CD14-positive monocyte (primary cell): ENCODE measurements around the gene ZNF557. TPM values are rescaled to one million over a fixed set of nuclear protein-coding genes. Genes with fewer than 3 reads are reported as not detected.
A peak's percentile ranks its signal among the peaks of the same experiment; 100 is the strongest.

Experiments used
- DNase-seq, 3 donors: peaks; one replicate each; pipeline ENCODE4 v3.0.0-alpha.2; 2011 to 2022
- H2AFZ ChIP-seq: 2 replicates; pipeline ENCODE4 v1.6.0; 2012; ENCODE audit warnings: mild to moderate bottlenecking, low read depth, low read length, inconsistent platforms; ENCODE audit not compliant: insufficient read depth, poor library complexity, severe bottlenecking
- H3K27ac ChIP-seq, 2 donors: 1 replicate in 1 of 2; 2 replicates in 1 of 2; pipeline ENCODE4 v1.5.1; 2012 to 2013; ENCODE audit warnings: low read length in 2 of 2, control low read depth in 1 of 2, inconsistent platforms in 1 of 2, low read depth in 1 of 2, mild to moderate bottlenecking in 1 of 2
- H3K27me3 ChIP-seq, 2 donors: one replicate each; pipeline versions ENCODE4 v1.6.0 to v1.6.1; 2011 to 2013; ENCODE audit warnings: low read length in 2 of 2; ENCODE audit not compliant: control insufficient read depth in 2 of 2, insufficient read depth in 2 of 2
- H3K36me3 ChIP-seq, 2 donors: replicated peaks in 1 of 2; 1 replicate in 1 of 2; 2 replicates in 1 of 2; pipeline versions ENCODE4 v1.5.1 to v1.6.1; 2012 to 2013; ENCODE audit warnings: low read length in 2 of 2, control low read depth in 1 of 2, inconsistent platforms in 1 of 2, mild to moderate bottlenecking in 1 of 2; ENCODE audit not compliant: insufficient read depth in 2 of 2, control insufficient read depth in 1 of 2
- H3K4me1 ChIP-seq, 2 donors: 1 replicate in 1 of 2; 2 replicates in 1 of 2; pipeline versions ENCODE4 v1.5.1 to v1.6.1; 2012 to 2013; ENCODE audit warnings: low read length in 2 of 2, control low read depth in 1 of 2, inconsistent platforms in 1 of 2, mild to moderate bottlenecking in 1 of 2, moderate library complexity in 1 of 2; ENCODE audit not compliant: insufficient read depth in 2 of 2, control insufficient read depth in 1 of 2
- H3K4me2 ChIP-seq: replicated peaks from 2 replicates; pipeline ENCODE3; 2012; ENCODE audit warnings: low read length, moderate library complexity, mild to moderate bottlenecking; ENCODE audit not compliant: poor library complexity, severe bottlenecking; ENCODE audit errors: extremely low read depth
- H3K4me3 ChIP-seq, 3 experiments: fragments of 200-600 bp in 1 of 3; sonication (generic) in 1 of 3; replicated peaks in 1 of 3; 1 replicate in 2 of 3; 2 replicates in 1 of 3; pipeline ENCODE4 v1.5.1; 2011 to 2013; ENCODE audit warnings: low read length in 3 of 3, mild to moderate bottlenecking in 3 of 3, control low read depth in 2 of 3, low read depth in 2 of 3, inconsistent platforms in 1 of 3, moderate library complexity in 1 of 3
- H3K79me2 ChIP-seq: 2 replicates; pipeline ENCODE4 v1.6.0; 2012; ENCODE audit warnings: mild to moderate bottlenecking, control low read depth, inconsistent platforms, low read length, moderate library complexity; ENCODE audit not compliant: insufficient read depth
- H3K9ac ChIP-seq: 2 replicates; pipeline ENCODE4 v1.6.0; 2017; ENCODE audit warnings: low read length, mild to moderate bottlenecking; ENCODE audit not compliant: insufficient read depth, poor library complexity, severe bottlenecking
- H3K9me3 ChIP-seq, 2 donors: replicated peaks in 1 of 2; 1 replicate in 1 of 2; 2 replicates in 1 of 2; pipeline versions ENCODE4 v1.5.1 to v1.6.1; 2012 to 2013; ENCODE audit warnings: low read length in 2 of 2, control low read depth in 1 of 2; ENCODE audit not compliant: control insufficient read depth in 1 of 2, insufficient read depth in 1 of 2
- H4K20me1 ChIP-seq: 2 replicates; pipeline ENCODE4 v1.6.0; 2012; ENCODE audit warnings: mild to moderate bottlenecking, low read length, control low read depth, moderate library complexity; ENCODE audit not compliant: insufficient read depth
- H3K27ac Mint-ChIP-seq, 7 donors: one replicate each; pipeline ENCODE4 v1.8.0; 2020; ENCODE audit warnings: mild to moderate bottlenecking in 7 of 7, mixed read lengths in 7 of 7, moderate library complexity in 6 of 7, inconsistent platforms in 2 of 7
- H3K27me3 Mint-ChIP-seq, 3 donors: one replicate each; pipeline ENCODE4 v1.8.0; 2021 to 2022; ENCODE audit warnings: low read depth in 3 of 3, mild to moderate bottlenecking in 3 of 3, mixed read lengths in 3 of 3, moderate library complexity in 3 of 3, inconsistent platforms in 1 of 3
- H3K36me3 Mint-ChIP-seq, 2 donors: one replicate each; pipeline ENCODE4 v1.8.0; 2020; ENCODE audit warnings: mixed read lengths in 2 of 2, inconsistent platforms in 1 of 2, mild to moderate bottlenecking in 1 of 2
- H3K4me1 Mint-ChIP-seq: one replicate; pipeline ENCODE4 v1.8.0; 2020; ENCODE audit warnings: mild to moderate bottlenecking, mixed read lengths
- H3K4me3 Mint-ChIP-seq, 2 donors: one replicate each; pipeline ENCODE4 v1.8.0; 2020; ENCODE audit warnings: mild to moderate bottlenecking in 2 of 2, mixed read lengths in 2 of 2, moderate library complexity in 1 of 2
- H3K9me3 Mint-ChIP-seq, 7 donors: one replicate each; pipeline ENCODE4 v1.8.0; 2020 to 2022; ENCODE audit warnings: mixed read lengths in 7 of 7, mild to moderate bottlenecking in 6 of 7, moderate library complexity in 6 of 7, inconsistent platforms in 2 of 7
- WGBS: methylation state at CpG from one replicate; pipeline ENCODE4 v1.1.5; 2013; ENCODE audit warnings: missing lambda C conversion rate; ENCODE audit not compliant: insufficient coverage; 5-methylcytosine and 5-hydroxymethylcytosine counted together
- intact Hi-C, 2 donors: fragments of 100-400 bp; cut with micrococcal nuclease; formaldehyde crosslinking; loops; one replicate each; pipeline versions ENCODE4 v1.15.0 to v1.15.1; 2023
- polyA plus RNA-seq, 3 donors: library from polyadenylated mRNA; depleted of rRNA in 1 of 3; unstranded in 2 of 3; stranded (reverse) in 1 of 3; fragments of 300-500 nt in 2 of 3; fragments of >200 nt in 1 of 3; fragmentation: Illumina TruSeq in 2 of 3; gene quantifications; 1 replicate in 2 of 3; 2 replicates in 1 of 3; pipeline ENCODE4 v1.2.3, GENCODE V29; 2012 to 2021
- TF ChIP-seq, protein P1 (sequence below): fragments of 200-600 bp; IDR thresholded peaks from one replicate; pipeline ENCODE4 v1.8.0; 2022; ENCODE audit warnings: antibody characterized with exemption, mild to moderate bottlenecking

The ZNF557 gene
- polyA plus RNA-seq, 3 donors, result 0.87 to 3.4 (median 1.7) TPM

DNA sequence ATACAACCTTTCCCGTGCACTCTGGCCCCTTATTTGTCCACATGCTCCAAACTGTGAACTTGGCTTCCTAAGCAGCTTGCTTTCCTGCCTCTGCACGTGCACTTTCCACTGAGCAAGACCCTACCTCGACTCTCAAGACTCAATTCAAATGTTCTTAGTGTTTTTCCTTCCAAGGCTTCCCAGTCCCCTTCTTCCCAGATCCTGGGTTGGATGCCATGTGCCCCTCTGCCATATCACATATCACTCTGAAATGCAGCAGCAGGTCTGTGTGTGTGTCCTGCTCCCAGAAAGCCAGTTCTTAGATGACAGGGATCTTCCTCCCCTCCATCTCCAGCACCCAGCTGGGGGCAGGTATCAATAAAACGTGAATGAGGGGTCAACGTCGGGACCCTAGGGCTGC lies 3.0 kb downstream of the ZNF557 start:
- Mint-ChIP-seq H3K4me1 (peaks cover 9% of the 10 kb centered on the region), H3K36me3 (peaks cover 53 to 71% of the 10 kb centered on the region in 2 donors), H3K27ac (peak overlapping the region in 1 of 7 donors; percentile 46), H3K9me3 (peaks cover 27 to 45% (median 39%) of the 10 kb centered on the region in 7 donors), H3K27me3 (no peaks in the 10 kb centered on the region), H3K4me3 (peak overlapping the region in 1 of 2 donors; percentile 9)
- Histone ChIP-seq H3K79me2 (peaks cover 27% of the 10 kb centered on the region), H3K27ac (no peak overlapping the region), H3K9ac (no peak overlapping the region), H3K36me3 (peaks cover 58 to 69% of the 10 kb centered on the region in 2 donors), H3K4me2 (no peak overlapping the region), H3K27me3 (no peaks in the 10 kb centered on the region), H3K9me3 (peaks cover 37 to 38% of the 10 kb centered on the region in 2 donors), H3K4me1 (peaks cover 7 to 16% of the 10 kb centered on the region in 2 donors), H3K4me3 (no peak overlapping the region), H2AFZ (no peak overlapping the region), H4K20me1 (no peaks in the 10 kb centered on the region)
- WGBS, result 97% methylated on average over 3 of the region's 6 CpGs
- intact Hi-C loops, result no loop called here
- no peak for DNase-seq
- TF ChIP-seq, protein P1, sequence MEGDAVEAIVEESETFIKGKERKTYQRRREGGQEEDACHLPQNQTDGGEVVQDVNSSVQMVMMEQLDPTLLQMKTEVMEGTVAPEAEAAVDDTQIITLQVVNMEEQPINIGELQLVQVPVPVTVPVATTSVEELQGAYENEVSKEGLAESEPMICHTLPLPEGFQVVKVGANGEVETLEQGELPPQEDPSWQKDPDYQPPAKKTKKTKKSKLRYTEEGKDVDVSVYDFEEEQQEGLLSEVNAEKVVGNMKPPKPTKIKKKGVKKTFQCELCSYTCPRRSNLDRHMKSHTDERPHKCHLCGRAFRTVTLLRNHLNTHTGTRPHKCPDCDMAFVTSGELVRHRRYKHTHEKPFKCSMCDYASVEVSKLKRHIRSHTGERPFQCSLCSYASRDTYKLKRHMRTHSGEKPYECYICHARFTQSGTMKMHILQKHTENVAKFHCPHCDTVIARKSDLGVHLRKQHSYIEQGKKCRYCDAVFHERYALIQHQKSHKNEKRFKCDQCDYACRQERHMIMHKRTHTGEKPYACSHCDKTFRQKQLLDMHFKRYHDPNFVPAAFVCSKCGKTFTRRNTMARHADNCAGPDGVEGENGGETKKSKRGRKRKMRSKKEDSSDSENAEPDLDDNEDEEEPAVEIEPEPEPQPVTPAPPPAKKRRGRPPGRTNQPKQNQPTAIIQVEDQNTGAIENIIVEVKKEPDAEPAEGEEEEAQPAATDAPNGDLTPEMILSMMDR, result no peak

DNA sequence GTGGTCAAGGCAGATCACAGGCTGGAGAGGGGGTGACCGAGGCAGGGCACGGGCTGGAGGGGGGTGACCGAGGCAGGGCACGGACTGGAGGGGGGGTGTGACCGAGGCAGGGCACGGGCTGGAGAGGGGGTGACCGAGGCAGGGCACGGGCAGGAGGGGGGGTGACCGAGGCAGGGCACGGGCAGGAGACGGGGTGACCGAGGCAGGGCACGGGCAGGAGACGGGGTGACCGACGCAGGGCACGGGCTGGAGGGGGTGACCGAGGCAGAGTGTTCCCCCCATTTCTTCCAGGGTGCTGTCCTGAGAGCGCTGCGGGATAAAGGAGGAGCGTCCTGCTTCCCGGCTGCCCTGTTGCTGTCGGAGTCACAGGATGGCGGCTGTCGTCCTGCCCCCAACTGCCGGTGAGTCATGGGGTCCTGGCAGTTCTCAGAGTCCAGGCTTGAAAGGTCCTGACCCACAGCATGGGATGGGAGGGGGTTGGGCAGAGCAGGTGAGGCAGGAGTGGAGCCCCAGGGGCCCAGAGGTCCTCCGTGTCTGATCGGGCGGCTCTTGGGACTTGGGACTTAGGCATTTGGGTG lies 5.3 kb downstream of the ZNF557 start:
- WGBS, result 99% methylated on average over 29 of the region's 29 CpGs

More for the DNA sequence above, 5.3 kb downstream of the ZNF557 start:
- H3K4me1 Mint-ChIP-seq, result peaks cover 6% of the 10 kb centered on the region
- no peak for DNase-seq
- Histone ChIP-seq H2AFZ (no peak overlapping the region), H3K9me3 (peaks cover 51 to 60% of the 10 kb centered on the region in 2 donors), H3K79me2 (peaks cover 28% of the 10 kb centered on the region), H3K27me3 (no peaks in the 10 kb centered on the region), H3K4me2 (no peak overlapping the region), H3K27ac (no peak overlapping the region), H3K36me3 (peaks cover 81 to 92% of the 10 kb centered on the region in 2 donors), H3K9ac (no peak overlapping the region), H3K4me1 (peaks cover 7 to 10% of the 10 kb centered on the region in 2 donors), H4K20me1 (no peaks in the 10 kb centered on the region), H3K4me3 (no peak overlapping the region)
- H3K36me3 Mint-ChIP-seq, result peaks cover 73 to 93% of the 10 kb centered on the region in 2 donors
- TF ChIP-seq, protein P1, result no peak
- H3K27me3 Mint-ChIP-seq, result no peaks in the 10 kb centered on the region
- H3K27ac Mint-ChIP-seq, result no peak overlapping the region
- intact Hi-C loops, result no loop called here
- H3K4me3 Mint-ChIP-seq, result no peak overlapping the region
- peaks cover 50 to 68% (median 61%) of the 10 kb centered on the region in 7 donors for H3K9me3 Mint-ChIP-seq
